GM20000 (cell line): ENCODE results near the gene GABRD.

ENCODE experiments used
- DNase-seq: peaks from one replicate; pipeline ENCODE4 v3.0.0; 2012; ENCODE audit warnings: low spot score
- TF ChIP-seq, protein P1 (sequence below): IDR thresholded peaks from 2 replicates; pipeline ENCODE4 v1.5.1; 2012; ENCODE audit warnings: mild to moderate bottlenecking, control low read depth; ENCODE audit errors: extremely low read depth, missing control alignments

The GABRD gene

DNA sequence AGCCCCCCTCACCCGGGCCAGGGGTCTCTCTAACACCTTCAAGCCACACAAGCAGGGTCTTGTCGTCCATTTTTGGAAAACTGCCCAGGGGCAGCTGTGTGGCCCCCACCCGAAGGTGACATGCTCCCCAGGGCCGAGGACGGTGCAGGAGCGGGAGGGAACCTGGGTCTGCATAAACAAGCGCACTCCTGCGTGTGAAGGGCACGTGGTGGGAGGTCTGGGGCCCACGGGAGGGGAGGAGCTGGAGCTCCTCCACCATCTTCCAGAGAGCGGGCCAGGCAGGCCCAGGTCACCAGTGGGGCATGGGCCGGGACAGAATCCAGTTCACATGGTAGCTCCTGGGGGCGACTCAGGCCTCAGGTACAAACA is 32.0 kb upstream of the GABRD start:
- TF ChIP-seq, protein P1, sequence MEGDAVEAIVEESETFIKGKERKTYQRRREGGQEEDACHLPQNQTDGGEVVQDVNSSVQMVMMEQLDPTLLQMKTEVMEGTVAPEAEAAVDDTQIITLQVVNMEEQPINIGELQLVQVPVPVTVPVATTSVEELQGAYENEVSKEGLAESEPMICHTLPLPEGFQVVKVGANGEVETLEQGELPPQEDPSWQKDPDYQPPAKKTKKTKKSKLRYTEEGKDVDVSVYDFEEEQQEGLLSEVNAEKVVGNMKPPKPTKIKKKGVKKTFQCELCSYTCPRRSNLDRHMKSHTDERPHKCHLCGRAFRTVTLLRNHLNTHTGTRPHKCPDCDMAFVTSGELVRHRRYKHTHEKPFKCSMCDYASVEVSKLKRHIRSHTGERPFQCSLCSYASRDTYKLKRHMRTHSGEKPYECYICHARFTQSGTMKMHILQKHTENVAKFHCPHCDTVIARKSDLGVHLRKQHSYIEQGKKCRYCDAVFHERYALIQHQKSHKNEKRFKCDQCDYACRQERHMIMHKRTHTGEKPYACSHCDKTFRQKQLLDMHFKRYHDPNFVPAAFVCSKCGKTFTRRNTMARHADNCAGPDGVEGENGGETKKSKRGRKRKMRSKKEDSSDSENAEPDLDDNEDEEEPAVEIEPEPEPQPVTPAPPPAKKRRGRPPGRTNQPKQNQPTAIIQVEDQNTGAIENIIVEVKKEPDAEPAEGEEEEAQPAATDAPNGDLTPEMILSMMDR, result no peak

DNA sequence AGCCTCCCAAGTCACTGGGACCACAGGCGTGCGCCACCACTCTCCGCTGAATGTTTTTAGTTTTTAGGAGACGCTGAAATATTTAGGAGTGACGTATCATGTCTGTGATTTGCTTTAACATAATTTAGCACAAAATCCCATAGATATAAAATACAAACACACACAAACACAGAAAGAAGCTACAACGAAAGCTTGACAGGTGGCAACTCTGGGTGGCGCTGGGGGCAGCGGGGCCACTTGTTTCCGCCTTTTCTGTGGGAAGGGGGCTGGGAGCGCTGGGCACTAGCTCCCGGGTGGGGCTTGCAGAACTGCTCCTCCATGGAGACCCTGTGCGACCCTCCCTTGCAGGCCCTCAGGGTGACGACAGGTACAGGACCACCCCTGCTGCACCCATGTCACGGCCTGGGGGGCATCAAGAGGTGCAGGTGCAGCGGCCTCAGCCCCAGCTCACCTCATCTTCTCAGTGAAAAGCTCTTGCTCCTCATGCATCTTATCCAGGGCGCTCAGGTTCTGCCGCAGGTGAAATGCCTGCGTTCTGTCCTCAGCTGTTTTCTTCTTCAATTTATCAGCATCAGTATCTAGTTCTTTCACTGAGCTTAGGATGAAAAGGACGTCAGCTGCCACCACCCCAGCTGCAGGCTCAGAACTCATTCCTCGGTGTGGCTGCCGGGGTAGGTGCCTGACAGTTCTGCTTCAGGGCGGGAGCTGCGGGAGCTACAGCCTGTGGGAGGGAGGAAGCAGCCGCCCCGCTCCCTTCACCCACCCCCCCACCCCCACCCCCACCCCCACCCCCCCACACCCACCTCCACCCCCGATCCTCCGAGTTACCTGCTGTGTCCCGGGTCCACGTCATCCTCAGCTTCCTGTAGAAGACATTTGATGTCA is 30.8 kb upstream of the GABRD start:
- TF ChIP-seq, protein P1, result no peak
- DNase-seq, result no peak

More for the DNA sequence above, 32.0 kb upstream of the GABRD start:
- DNase-seq, result no peak

- TF ChIP-seq, protein P1, result no peak
- DNase-seq, result no peak
Measured at GRCh38 chr1:1989102-1989542, 30.0 kb upstream of the GABRD start.

DNA sequence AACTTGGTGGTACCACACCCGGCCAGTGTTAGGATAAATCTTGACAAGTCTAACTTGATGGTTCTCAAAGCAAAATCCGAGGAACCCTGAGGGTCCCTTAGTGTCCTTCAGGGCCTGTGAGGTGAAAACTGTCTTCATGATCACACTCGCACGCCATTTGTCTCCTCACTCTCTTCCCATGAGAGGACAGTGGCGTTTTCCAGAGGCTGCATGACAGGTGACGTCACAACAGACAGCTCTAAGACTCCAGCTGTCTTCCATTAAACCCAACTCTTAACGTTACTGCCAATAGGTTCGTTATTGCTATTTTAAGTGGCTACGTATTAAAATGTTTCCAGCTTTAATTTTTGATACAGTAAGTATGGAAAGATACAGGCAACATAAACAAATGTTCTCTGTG is 29.4 kb upstream of the GABRD start:
- TF ChIP-seq, protein P1, result no peak

GRCh38 chr1:1990222-1990621 is 28.9 kb upstream of the GABRD start:
- TF ChIP-seq, protein P1, result no peak
- DNase-seq, result no peak

More for the DNA sequence above, 29.4 kb upstream of the GABRD start:
- no peak for DNase-seq

- no peak for DNase-seq
- TF ChIP-seq, protein P1, result no peak
Measured at GRCh38 chr1:1994536-1994935, 24.6 kb upstream of the GABRD start.

DNA sequence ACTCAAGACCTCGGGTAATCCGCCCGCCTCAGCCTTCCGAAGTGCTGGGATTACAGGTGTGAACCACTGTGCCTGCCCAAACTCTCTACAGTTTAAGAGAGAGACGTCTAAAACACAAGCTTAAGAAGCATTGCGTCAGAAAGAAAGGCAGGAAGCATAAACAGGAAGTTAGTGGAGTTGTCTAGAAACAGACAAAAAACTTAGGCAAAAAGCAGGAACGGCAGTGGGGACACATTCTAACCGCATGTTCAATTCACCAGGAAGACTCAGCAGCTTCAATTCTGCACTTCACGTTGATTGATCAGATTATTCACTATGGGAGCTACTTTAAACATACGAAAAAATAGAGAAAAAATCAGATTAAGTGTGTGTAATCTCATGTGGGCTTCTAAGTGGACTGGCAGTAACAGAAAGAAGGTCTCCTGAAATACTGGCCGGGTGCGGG is 22.9 kb upstream of the GABRD start:
- DNase-seq, result no peak
- TF ChIP-seq, protein P1, result no peak
